D721Med (cell line): ENCODE results near the gene RNF151.

ENCODE experiments used
- DNase-seq: peaks from one replicate; pipeline ENCODE4 v3.0.0; 2011; ENCODE audit warnings: low spot score; ENCODE audit not compliant: insufficient read length
- FAIRE-seq: peaks from 2 replicates; lab custom pipeline; 2011; peaks lifted over from hg19 to GRCh38; lab: Jason Lieb, UNC
- CTCF ChIP-seq: IDR thresholded peaks from 2 replicates; pipeline ENCODE4 v1.5.1; 2012; ENCODE audit warnings: mild to moderate bottlenecking, control low read depth; ENCODE audit not compliant: insufficient read depth; ENCODE audit errors: missing control alignments

RNF151 gene

GRCh38 chr16:1945559-1946391 is 20.9 kb upstream of the RNF151 start:
- no peak for DNase-seq
- no peak for TF ChIP-seq CTCF
- no peak for FAIRE-seq

GRCh38 chr16:1946495-1947368 is 19.9 kb upstream of the RNF151 start:
- no peak for FAIRE-seq
- DNase-seq, result no peak
- TF ChIP-seq CTCF, result no peak

- FAIRE-seq (no peak), DNase-seq (no peak)
- TF ChIP-seq CTCF, result no peak
Measured at GRCh38 chr16:1947369-1947670, 19.3 kb upstream of the RNF151 start.

- FAIRE-seq (no peak), DNase-seq (no peak)
- TF ChIP-seq CTCF, result no peak
Measured at GRCh38 chr16:1949507-1949906, 17.1 kb upstream of the RNF151 start.

- FAIRE-seq (no peak), DNase-seq (no peak)
- TF ChIP-seq CTCF, result no peak
Measured at GRCh38 chr16:1950047-1950446, 16.6 kb upstream of the RNF151 start.

- TF ChIP-seq CTCF, result no peak
- FAIRE-seq (no peak), DNase-seq (no peak)
Measured at GRCh38 chr16:1950559-1950958, 16.1 kb upstream of the RNF151 start.
